ENCODE data around the gene SMAP2.

The SMAP2 gene

GRCh38 chr1:40421431-40422384 is 48.2 kb downstream of the SMAP2 start:
- DNase-seq (ENCODE audit: low spot score): no peak

GRCh38 chr1:40422630-40423263 is 49.2 kb downstream of the SMAP2 start:
- DNase-seq (ENCODE audit: low spot score): no peak

- DNase-seq (ENCODE audit: low spot score): no peak
Measured at GRCh38 chr1:40423264-40423642, 49.7 kb downstream of the SMAP2 start.

- no peak for DNase-seq (ENCODE audit: low spot score)
Measured at GRCh38 chr1:40423951-40424618, 50.6 kb downstream of the SMAP2 start.

DNA sequence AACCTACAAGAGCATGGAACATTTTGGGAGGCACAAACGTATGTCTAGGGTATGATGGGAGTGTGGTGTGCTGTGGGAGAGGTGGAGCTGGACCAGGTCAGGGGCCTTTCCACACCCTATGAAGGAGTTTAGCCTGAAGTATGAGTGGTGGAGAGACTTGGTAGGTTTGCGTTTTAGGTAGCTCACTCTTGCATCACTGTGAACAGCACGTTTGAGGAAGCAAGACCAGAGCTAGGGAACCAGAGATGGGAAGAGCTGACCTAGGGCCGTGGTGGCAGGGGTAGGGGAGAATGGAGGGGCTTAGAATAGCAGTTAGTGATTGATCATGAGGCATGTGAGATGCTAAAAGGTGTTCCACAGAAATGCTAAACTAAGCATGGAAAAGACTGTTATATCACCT is 51.7 kb downstream of the SMAP2 start:
- no peak for DNase-seq (ENCODE audit: low spot score)

- no peak for DNase-seq (ENCODE audit: low spot score)
Measured at GRCh38 chr1:40431385-40431784, 57.9 kb downstream of the SMAP2 start.

- DNase-seq (ENCODE audit: low spot score): no peak
Measured at GRCh38 chr1:40432644-40433390, 59.3 kb downstream of the SMAP2 start.

- DNase-seq (ENCODE audit: low spot score): no peak
Measured at GRCh38 chr1:40435471-40435870, 61.9 kb downstream of the SMAP2 start.

- no peak for DNase-seq (ENCODE audit: low spot score)
Measured at GRCh38 chr1:40435876-40436275, 62.3 kb downstream of the SMAP2 start.

DNA sequence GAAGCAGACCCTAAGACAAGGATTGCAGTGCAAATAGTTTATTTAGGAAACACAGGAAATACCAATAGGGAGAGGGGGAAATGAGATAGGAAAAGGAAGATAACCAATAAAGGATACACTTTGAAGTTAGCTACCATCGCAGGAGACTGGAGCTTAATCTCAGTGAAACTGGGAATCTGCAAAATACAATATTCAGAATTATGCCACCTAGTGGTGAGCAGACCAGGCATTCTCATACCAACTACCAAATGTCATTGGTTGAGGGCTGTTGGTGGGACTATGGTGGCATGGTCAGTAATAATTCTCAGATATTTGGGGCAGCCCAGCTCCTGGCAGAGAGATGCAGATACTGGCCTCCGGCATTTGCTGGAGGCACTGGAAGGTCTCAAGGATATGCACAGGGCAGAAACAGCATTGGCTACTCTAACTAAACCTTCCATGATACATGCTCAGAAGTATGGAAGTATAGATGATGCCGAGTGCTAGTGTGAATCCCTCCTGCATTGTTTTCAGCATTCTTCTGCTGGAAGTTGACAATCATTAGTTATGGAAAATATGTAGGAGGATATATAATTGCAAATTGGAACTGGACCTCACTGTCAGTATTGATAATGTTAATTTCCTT is 65.0 kb downstream of the SMAP2 start:
- peak; percentile 58 for DNase-seq (ENCODE audit: low spot score)

DNA sequence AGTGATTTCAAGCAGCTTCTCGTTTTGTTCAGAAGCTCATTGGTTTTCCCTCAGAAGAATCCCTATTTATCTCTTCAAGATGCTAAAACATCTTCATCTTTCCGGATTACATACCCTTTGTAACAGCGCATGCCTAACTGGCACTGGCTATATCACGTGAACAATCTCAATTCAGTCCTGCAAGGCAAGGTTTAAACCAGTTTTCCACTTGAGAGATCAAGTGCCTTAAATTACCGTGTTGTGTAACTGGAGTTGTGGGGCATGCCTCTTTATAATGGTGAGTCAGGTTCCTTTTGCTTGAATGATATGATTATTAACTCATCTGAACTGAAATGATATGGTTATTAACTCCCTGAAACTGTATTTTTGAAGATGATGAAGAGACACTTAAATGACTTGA is 65.7 kb downstream of the SMAP2 start:
- DNase-seq (ENCODE audit: low spot score): no peak

- peak; percentile 93 for DNase-seq (ENCODE audit: low spot score)
Measured at GRCh38 chr1:40449684-40450494, 76.4 kb downstream of the SMAP2 start, which contains the start of gene ZFP69B. ZFP69B (plus strand) TSS chr1:40450476; CDS start chr1:40450962, 486 bp downstream.

- peak; percentile 98 for DNase-seq (ENCODE audit: low spot score)
Measured at GRCh38 chr1:40450495-40451237, 77.1 kb downstream of the SMAP2 start.

DNA sequence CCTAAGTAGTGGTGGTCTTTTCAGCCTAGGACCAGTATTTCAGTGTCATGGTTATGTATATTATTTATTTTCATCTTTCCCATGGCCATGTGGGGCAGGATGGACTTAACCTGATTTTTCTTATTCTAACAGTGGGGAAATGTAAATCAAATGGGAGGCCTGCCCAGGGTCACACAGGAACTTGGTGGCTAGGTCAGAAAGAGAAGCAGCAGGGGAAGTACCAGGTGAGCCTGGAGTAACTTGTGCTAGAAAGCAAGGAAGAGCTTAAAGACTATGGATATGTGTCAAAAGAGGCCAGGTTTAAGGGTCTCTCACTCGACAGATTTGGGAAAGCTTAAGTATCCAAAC is 77.7 kb downstream of the SMAP2 start:
- DNase-seq (ENCODE audit: low spot score): no peak

DNA sequence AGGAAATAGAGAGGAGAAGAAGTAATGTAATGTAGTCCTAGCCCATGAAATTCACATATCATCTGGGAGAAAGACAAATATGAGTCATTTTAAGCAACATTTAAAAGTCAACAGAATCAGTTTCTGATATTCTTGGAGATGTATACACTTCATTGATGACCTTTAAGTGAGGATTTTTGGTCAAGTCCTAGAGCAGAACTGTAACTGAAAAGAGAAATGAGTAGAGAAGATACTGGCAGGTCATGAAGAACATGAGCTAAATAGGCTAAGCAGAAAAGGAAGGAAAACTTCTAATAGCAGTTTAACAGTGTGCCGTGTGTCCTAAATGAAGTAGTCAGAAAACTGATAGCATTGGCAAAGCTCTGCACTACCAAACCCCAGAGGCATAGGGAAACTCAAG is 81.3 kb downstream of the SMAP2 start:
- DNase-seq (ENCODE audit: low spot score): no peak

- peak; percentile 49 for DNase-seq (ENCODE audit: low spot score)
Measured at GRCh38 chr1:40462956-40463590, 89.5 kb downstream of the SMAP2 start.

GRCh38 chr1:40469327-40469726 is 95.8 kb downstream of the SMAP2 start:
- DNase-seq (ENCODE audit: low spot score): no peak

Data from RKO (cell line).